GM13977 (cell line): ENCODE measurements around the gene WLS.

ENCODE experiments used
- DNase-seq: peaks from one replicate; pipeline ENCODE4 v3.0.0; 2012; ENCODE audit warnings: low spot score
- CTCF ChIP-seq: IDR thresholded peaks from 2 replicates; pipeline ENCODE4 v1.5.1; 2012; ENCODE audit warnings: mild to moderate bottlenecking, control low read depth; ENCODE audit not compliant: insufficient read depth; ENCODE audit errors: extremely low read depth, missing control alignments
- in situ Hi-C: fragments of 300-500 bp; cut with MboI; formaldehyde crosslinking; loops from one replicate; pipeline ENCODE4 v1.12.0; 2022; ENCODE audit warnings: low sequenced_read_pairs, low pct_unique_long_range_greater_than_20kb, mixed read lengths, inconsistent platforms; ENCODE audit not compliant: unreplicated experiment

The WLS gene

DNA sequence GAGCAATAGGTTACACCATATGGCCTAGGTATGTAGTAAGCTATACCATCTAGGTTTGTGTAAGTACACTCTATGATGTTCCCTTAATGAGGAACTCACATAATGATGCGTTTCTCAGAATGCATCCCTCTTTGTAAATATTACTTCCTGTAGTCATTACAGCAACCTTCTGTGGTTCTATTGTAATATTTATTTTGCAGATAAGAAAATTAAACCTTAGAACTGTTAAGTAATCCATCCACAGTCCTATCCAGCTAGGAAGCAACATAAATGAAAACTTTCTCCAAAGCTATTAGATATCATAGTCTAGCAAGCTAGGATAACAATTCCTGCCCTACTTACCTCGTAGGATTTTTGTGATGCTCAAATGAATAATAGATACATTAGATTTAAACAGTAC lies 88.7 kb downstream of the WLS start:
- no peak for DNase-seq
- no peak for TF ChIP-seq CTCF
- in situ Hi-C loops, result no loop called here

DNA sequence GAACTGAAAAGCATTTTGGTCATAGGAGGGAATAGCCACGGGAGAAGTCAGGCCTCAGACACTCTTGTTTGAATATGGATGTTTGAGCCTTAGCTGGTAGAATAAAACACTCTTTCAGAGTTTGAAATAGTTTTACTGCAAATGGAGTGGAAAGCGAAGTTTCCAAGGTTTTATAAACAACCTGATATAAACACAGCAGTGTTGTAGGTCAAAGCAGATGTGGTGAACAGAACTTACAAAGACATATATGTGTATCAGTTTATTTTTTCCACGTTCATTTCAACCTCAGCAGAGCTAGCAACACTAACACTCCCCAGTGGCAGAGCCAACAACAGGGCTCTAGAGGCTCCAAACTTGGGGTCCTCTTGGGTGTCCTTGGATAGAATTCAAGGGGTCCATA lies 89.9 kb downstream of the WLS start:
- no peak for TF ChIP-seq CTCF

DNA sequence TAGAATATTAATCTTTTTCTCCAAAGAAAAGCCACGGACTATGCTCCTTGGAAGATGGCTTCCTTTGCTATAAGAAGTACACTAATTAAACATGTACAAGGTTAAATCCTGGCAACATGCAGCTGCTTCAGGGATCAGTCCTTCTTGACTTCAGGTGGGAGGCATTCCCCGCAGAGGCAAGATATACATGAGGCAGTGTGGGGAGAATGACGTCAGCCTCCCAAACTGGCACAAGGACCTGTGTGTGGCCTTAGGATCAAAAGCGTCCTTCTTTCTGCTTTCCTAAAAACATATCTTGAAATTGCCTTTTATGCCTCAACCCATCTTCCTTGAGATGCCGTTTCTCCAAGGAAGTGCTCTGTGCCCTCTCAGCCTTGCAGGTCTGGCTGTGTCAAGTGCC lies 90.3 kb downstream of the WLS start:
- no peak for DNase-seq
- no peak for TF ChIP-seq CTCF
- in situ Hi-C loops, result no loop called here

More for the DNA sequence above, 89.9 kb downstream of the WLS start:
- in situ Hi-C loops, result no loop called here
- no peak for DNase-seq

DNA sequence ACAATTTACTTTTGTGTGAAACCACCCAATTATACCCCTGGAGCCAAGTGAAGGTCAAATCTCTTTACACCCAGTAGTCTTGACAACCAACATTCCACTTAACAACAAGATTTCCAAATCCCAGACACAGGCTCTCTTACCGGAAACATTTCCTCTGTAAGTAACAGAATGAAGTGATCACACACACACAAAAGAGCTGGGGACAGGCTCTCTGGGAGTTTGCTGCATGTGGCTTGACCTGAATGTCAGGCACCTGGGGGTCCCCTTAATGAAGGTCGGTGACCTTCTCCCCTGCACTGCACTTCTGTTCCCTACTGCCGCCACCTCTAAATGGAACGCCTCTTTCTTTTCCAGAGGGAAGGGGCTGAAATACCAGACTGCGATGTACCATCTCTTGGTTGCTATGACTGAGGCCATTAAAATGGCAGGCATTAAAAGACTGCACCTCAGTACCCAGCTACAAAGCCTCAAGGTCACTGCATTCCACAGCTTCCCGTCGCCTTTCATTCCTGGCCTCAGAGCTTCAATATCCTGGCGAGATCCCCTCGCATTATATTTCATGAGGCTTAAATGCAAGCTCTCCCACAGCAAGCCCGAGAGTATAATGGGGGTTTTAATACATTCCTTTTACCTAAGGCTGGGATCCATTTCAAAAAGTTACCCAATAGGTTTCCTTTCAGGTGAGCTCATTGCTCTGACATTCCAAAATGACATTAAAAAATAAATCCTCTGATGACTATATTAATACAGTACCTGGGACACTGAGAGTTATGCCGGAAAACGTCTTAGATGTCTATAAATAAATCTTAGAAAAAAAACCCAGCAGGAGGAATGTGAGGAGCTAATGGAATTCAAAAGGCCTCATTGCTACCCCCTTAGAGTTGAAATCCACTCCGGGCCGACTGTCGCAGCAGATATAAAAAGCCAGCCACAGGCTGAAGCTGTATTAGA lies 91.0 kb downstream of the WLS start:
- no peak for DNase-seq
- in situ Hi-C loops, result no loop called here
- TF ChIP-seq CTCF, result no peak

GRCh38 chr1:68140536-68140935 lies 91.8 kb downstream of the WLS start:
- TF ChIP-seq CTCF, result no peak
- no peak for DNase-seq
- in situ Hi-C loops, result no loop called here

DNA sequence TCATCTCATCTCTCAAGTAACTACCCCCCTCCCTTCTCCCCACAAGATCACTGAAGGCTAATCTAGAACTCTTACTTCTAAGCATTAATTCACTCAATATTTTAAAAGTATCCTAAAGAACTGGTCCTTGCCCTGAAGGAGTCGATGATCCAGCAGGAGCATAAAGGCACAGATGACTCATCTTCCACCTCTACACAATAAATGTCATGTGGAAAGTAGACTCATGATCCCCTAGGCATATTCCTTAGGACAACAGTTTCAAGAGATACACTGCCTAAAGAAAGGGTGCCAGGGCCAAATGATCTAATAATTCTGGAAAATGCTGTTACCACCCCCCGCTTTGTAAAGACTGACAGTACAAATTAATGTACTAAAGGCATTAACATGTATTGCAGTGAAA lies 96.1 kb downstream of the WLS start:
- no peak for DNase-seq

More for the DNA sequence above, 96.1 kb downstream of the WLS start:
- TF ChIP-seq CTCF, result no peak
- in situ Hi-C loops, result no loop called here
